Cardiac fibroblast (primary cell): Measurements from ENCODE around the gene KCNH1.
"Not testable (repeated sequence)": the region's sequence is repeated elsewhere in the genome, so short reads cannot be mapped to it uniquely, and the experiment has no call there.

Experiments
- DNase-seq, 2 donors: peaks; one replicate each; pipeline versions ENCODE4 v3.0.0 to v3.0.0-alpha.2; 2010; ENCODE audit warnings: low read depth in 2 of 2
- H3K4me3 ChIP-seq, 2 donors: replicated peaks in 1 of 2; 1 replicate in 1 of 2; 2 replicates in 1 of 2; pipeline ENCODE4 v1.5.1; 2011; ENCODE audit warnings: low read depth in 2 of 2, low read length in 2 of 2, mild to moderate bottlenecking in 2 of 2, moderate library complexity in 1 of 2
- CTCF ChIP-seq: IDR thresholded peaks from one replicate; pipeline ENCODE4 v1.5.1; 2011; ENCODE audit warnings: low read depth, mild to moderate bottlenecking, low read length, inconsistent platforms

The KCNH1 gene

GRCh38 chr1:211014275-211014674, 119.7 kb downstream of the KCNH1 start:
- no peak for TF ChIP-seq CTCF
- no peak overlapping the region for H3K4me3 ChIP-seq
- no peak for DNase-seq

GRCh38 chr1:211013346-211014240, 120.4 kb downstream of the KCNH1 start:
- no peak for DNase-seq
- TF ChIP-seq CTCF, result no peak

GRCh38 chr1:211011128-211011527, 122.8 kb downstream of the KCNH1 start:
- not testable (repeated sequence) for H3K4me3 ChIP-seq, DNase-seq

More at GRCh38 chr1:211013346-211014240, 120.4 kb downstream of the KCNH1 start:
- H3K4me3 ChIP-seq, result no peak overlapping the region

GRCh38 chr1:211009944-211010343, 124.0 kb downstream of the KCNH1 start:
- no peak for TF ChIP-seq CTCF
- H3K4me3 ChIP-seq, result no peak overlapping the region
- no peak for DNase-seq

- DNase-seq, result no peak
- no peak overlapping the region for H3K4me3 ChIP-seq
- no peak for TF ChIP-seq CTCF
Measured at GRCh38 chr1:211007830-211008229, 126.1 kb downstream of the KCNH1 start.

GRCh38 chr1:210995931-210996330, 138.0 kb downstream of the KCNH1 start:
- not testable (repeated sequence) for DNase-seq, H3K4me3 ChIP-seq

GRCh38 chr1:210992837-210993236, 141.1 kb downstream of the KCNH1 start:
- H3K4me3 ChIP-seq, result no peak overlapping the region
- no peak for TF ChIP-seq CTCF
- DNase-seq, result no peak

GRCh38 chr1:210989905-210990304, 144.0 kb downstream of the KCNH1 start:
- TF ChIP-seq CTCF, result no peak
- DNase-seq, result no peak
- H3K4me3 ChIP-seq, result no peak overlapping the region
